Suprapubic skin (tissue), 4 donors: ENCODE measurements around the gene STX1B. TPM values are rescaled to one million over a fixed set of nuclear protein-coding genes. Genes with fewer than 3 reads are reported as not detected.
A peak's percentile ranks its signal among the peaks of the same experiment; 100 is the strongest.

Experiments used
- DNase-seq, 2 donors: peaks; one replicate each; pipeline ENCODE4 v3.0.0-alpha.2; 2019; ENCODE audit warnings: low spot score in 2 of 2
- H3K27ac ChIP-seq: fragments of 200-600 bp; sonication (generic); one replicate; pipeline ENCODE4 v1.5.1; 2019
- H3K27me3 ChIP-seq: fragments of 200-600 bp; sonication (generic); one replicate; pipeline ENCODE4 v1.5.1; 2019
- H3K36me3 ChIP-seq: fragments of 200-600 bp; sonication (generic); one replicate; pipeline ENCODE4 v1.5.1; 2019
- H3K4me1 ChIP-seq: fragments of 200-600 bp; sonication (generic); one replicate; pipeline ENCODE4 v1.5.1; 2019
- H3K4me3 ChIP-seq: fragments of 200-600 bp; sonication (generic); one replicate; pipeline ENCODE4 v1.5.1; 2019; ENCODE audit warnings: mild to moderate bottlenecking
- H3K9me3 ChIP-seq: fragments of 200-600 bp; sonication (generic); one replicate; pipeline ENCODE4 v1.5.1; 2019
- CTCF ChIP-seq, 2 donors: fragments of 200-600 bp in 1 of 2; fragments of 450-650 bp in 1 of 2; sonication (generic) in 1 of 2; IDR thresholded peaks; one replicate each; pipeline ENCODE4 v1.5.1; 2016 to 2019; ENCODE audit warnings: antibody characterized with exemption in 2 of 2, mild to moderate bottlenecking in 1 of 2, moderate library complexity in 1 of 2
- EP300 ChIP-seq: sonication (generic); formaldehyde crosslinking; IDR thresholded peaks from one replicate; pipeline ENCODE4 v1.6.1; 2017; ENCODE audit warnings: antibody characterized with exemption
- POLR2A ChIP-seq, 2 donors: fragments of 450-650 bp; IDR thresholded peaks; one replicate each; pipeline ENCODE4 v1.6.1; 2017; ENCODE audit warnings: antibody characterized with exemption in 2 of 2, mild to moderate bottlenecking in 2 of 2, moderate library complexity in 2 of 2
- POLR2AphosphoS5 ChIP-seq, 3 donors: sonication (generic); formaldehyde crosslinking; IDR thresholded peaks; one replicate each; pipeline ENCODE4 v1.6.1; 2017; ENCODE audit warnings: antibody characterized with exemption in 3 of 3
- WGBS: methylation state at CpG from one replicate; pipeline ENCODE4 v1.1.5; 2018; 5-methylcytosine and 5-hydroxymethylcytosine counted together
- total RNA-seq, 4 donors: library from RNA; depleted of rRNA; stranded (reverse); fragments of >200 nt; gene quantifications; one replicate each; pipeline ENCODE4 v1.1.0, GENCODE V29; 2016

STX1B gene
- total RNA-seq, 4 donors from 2014 or later, result 0.55 to 3.5 (median 2.0) TPM

GRCh38 chr16:30992931-30993816 lies 17.3 kb downstream of the STX1B start:
- 86% methylated on average over 29 of the region's 29 CpGs for WGBS
- TF ChIP-seq POLR2AphosphoS5 (IDR thresholded peaks at IDR 0.05), result no peak
- no peak for TF ChIP-seq CTCF (IDR thresholded peaks at IDR 0.05)
- no peak for TF ChIP-seq POLR2A (IDR thresholded peaks at IDR 0.05)
- no peak for TF ChIP-seq EP300

GRCh38 chr16:30992276-30992780 lies 18.1 kb downstream of the STX1B start:
- 69% methylated on average over 6 of the region's 21 CpGs for WGBS
- TF ChIP-seq POLR2A (IDR thresholded peaks at IDR 0.05), result no peak
- no peak for TF ChIP-seq EP300
- no peak for TF ChIP-seq CTCF (IDR thresholded peaks at IDR 0.05)
- TF ChIP-seq POLR2AphosphoS5 (IDR thresholded peaks at IDR 0.05), result no peak
- no peak overlapping the region for H3K27ac ChIP-seq
- H3K27me3 ChIP-seq, result no peaks in the 10 kb centered on the region
- H3K9me3 ChIP-seq, result no peaks in the 10 kb centered on the region
- DNase-seq, result no peak
- H3K36me3 ChIP-seq, result peaks cover 11% of the 10 kb centered on the region
- peaks cover 9% of the 10 kb centered on the region for H3K4me1 ChIP-seq
- H3K4me3 ChIP-seq, result no peak overlapping the region

More at GRCh38 chr16:30992931-30993816, 17.3 kb downstream of the STX1B start:
- no peak for DNase-seq
- Histone ChIP-seq H3K27me3 (no peaks in the 10 kb centered on the region), H3K27ac (no peak overlapping the region), H3K4me1 (peaks cover 18% of the 10 kb centered on the region), H3K36me3 (peaks cover 6% of the 10 kb centered on the region), H3K9me3 (no peaks in the 10 kb centered on the region), H3K4me3 (no peak overlapping the region)

- H3K27me3 ChIP-seq, result no peaks in the 10 kb centered on the region
- H3K4me1 ChIP-seq, result peaks cover 5% of the 10 kb centered on the region
- peak in 1 of 2 donors; percentile 48 for DNase-seq
- no peak overlapping the region for H3K27ac ChIP-seq
- H3K9me3 ChIP-seq, result no peaks in the 10 kb centered on the region
- no peak overlapping the region for H3K4me3 ChIP-seq
- peaks cover 11% of the 10 kb centered on the region for H3K36me3 ChIP-seq
- WGBS, result 73% methylated on average over 7 of the region's 8 CpGs
- TF ChIP-seq CTCF (IDR thresholded peaks at IDR 0.05) (no peak), POLR2AphosphoS5 (IDR thresholded peaks at IDR 0.05) (no peak), POLR2A (IDR thresholded peaks at IDR 0.05) (no peak), EP300 (no peak)
Observed at GRCh38 chr16:30991052-30991451, 19.4 kb downstream of the STX1B start.

GRCh38 chr16:30990105-30990504 lies 20.3 kb downstream of the STX1B start:
- H3K27ac ChIP-seq, result no peak overlapping the region
- H3K36me3 ChIP-seq, result peaks cover 11% of the 10 kb centered on the region
- 75% methylated on average over 12 of the region's 12 CpGs for WGBS
- TF ChIP-seq POLR2A (IDR thresholded peaks at IDR 0.05), result no peak
- no peak for TF ChIP-seq CTCF (IDR thresholded peaks at IDR 0.05)
- TF ChIP-seq POLR2AphosphoS5 (IDR thresholded peaks at IDR 0.05), result no peak
- TF ChIP-seq EP300, result no peak
- peak in 1 of 2 donors; percentile 49 for DNase-seq
- no peaks in the 10 kb centered on the region for H3K9me3 ChIP-seq
- H3K4me1 ChIP-seq, result peaks cover 15% of the 10 kb centered on the region
- H3K27me3 ChIP-seq, result no peaks in the 10 kb centered on the region
- no peak overlapping the region for H3K4me3 ChIP-seq

- H3K4me3 ChIP-seq, result no peak overlapping the region
- H3K9me3 ChIP-seq, result no peaks in the 10 kb centered on the region
- no peak overlapping the region for H3K27ac ChIP-seq
- no peaks in the 10 kb centered on the region for H3K27me3 ChIP-seq
- H3K36me3 ChIP-seq, result peaks cover 11% of the 10 kb centered on the region
- DNase-seq, result peak in 1 of 2 donors; percentile 42
- 87% methylated on average over 22 of the region's 23 CpGs for WGBS
- peaks cover 20% of the 10 kb centered on the region for H3K4me1 ChIP-seq
- TF ChIP-seq CTCF (IDR thresholded peaks at IDR 0.05), result no peak
- TF ChIP-seq EP300, result no peak
- TF ChIP-seq POLR2AphosphoS5 (IDR thresholded peaks at IDR 0.05), result no peak
Observed at GRCh38 chr16:30989469-30990047, 20.9 kb downstream of the STX1B start.
